MM.1S (cell line): Measurements from ENCODE around the gene FAM193B.

Source experiments
- DNase-seq: peaks from one replicate; pipeline ENCODE4 v3.0.0-alpha.2; 2015
- H2AFZ ChIP-seq: fragments of 300-600 bp; sonication (generic); 2 replicates; pipeline ENCODE4 v1.6.0; 2016; ENCODE audit warnings: antibody characterized with exemption, low read length
- H3F3A ChIP-seq: fragments of 300-600 bp; sonication (generic); 2 replicates; pipeline ENCODE4 v1.6.1; 2016; ENCODE audit warnings: mild to moderate bottlenecking, antibody characterized with exemption, low read length, moderate library complexity, mixed read lengths; ENCODE audit not compliant: insufficient read depth
- H3K27ac ChIP-seq: fragments of 300-600 bp; sonication (generic); 2 replicates; pipeline ENCODE4 v1.5.1; 2016; ENCODE audit warnings: mild to moderate bottlenecking, low read length
- H3K27me3 ChIP-seq: fragments of 300-600 bp; sonication (generic); replicated peaks from 2 replicates; pipeline ENCODE4 v1.6.0; 2016; ENCODE audit warnings: low read length; ENCODE audit not compliant: insufficient read depth
- H3K36me3 ChIP-seq: fragments of 300-600 bp; sonication (generic); replicated peaks from 2 replicates; pipeline ENCODE4 v1.6.1; 2016; ENCODE audit warnings: mild to moderate bottlenecking, low read length, mixed read lengths; ENCODE audit not compliant: insufficient read depth
- H3K4me1 ChIP-seq: fragments of 300-600 bp; sonication (generic); 2 replicates; pipeline ENCODE4 v1.6.1; 2016; ENCODE audit warnings: low read length, mixed read lengths
- H3K4me2 ChIP-seq: fragments of 300-600 bp; sonication (generic); 2 replicates; pipeline ENCODE4 v1.6.0; 2016; ENCODE audit warnings: low read depth, low read length
- H3K4me3 ChIP-seq: fragments of 300-600 bp; sonication (generic); 2 replicates; pipeline ENCODE4 v1.5.1; 2016; ENCODE audit warnings: low read length, mixed read lengths
- H3K79me2 ChIP-seq: fragments of 300-600 bp; sonication (generic); 2 replicates; pipeline ENCODE4 v1.6.1; 2016; ENCODE audit warnings: mixed run types, low read length, mixed read lengths
- H3K9ac ChIP-seq: fragments of 300-600 bp; sonication (generic); 2 replicates; pipeline ENCODE4 v1.6.1; 2016; ENCODE audit warnings: low read length, mixed read lengths
- H3K9me2 ChIP-seq: fragments of 300-600 bp; sonication (generic); replicated peaks from 2 replicates; pipeline ENCODE4 v1.6.1; 2016; ENCODE audit warnings: mild to moderate bottlenecking, low read length, mixed read lengths; ENCODE audit not compliant: insufficient read depth
- H3K9me3 ChIP-seq: fragments of 300-600 bp; sonication (generic); replicated peaks from 2 replicates; pipeline ENCODE4 v1.6.1; 2016; ENCODE audit warnings: mild to moderate bottlenecking, low read length, mixed read lengths; ENCODE audit not compliant: insufficient read depth
- H4K20me1 ChIP-seq: fragments of 300-600 bp; sonication (generic); 2 replicates; pipeline ENCODE4 v1.6.1; 2016; ENCODE audit warnings: mild to moderate bottlenecking, low read length, moderate library complexity, mixed read lengths; ENCODE audit not compliant: insufficient read depth
- CTCF ChIP-seq: fragments of 300-600 bp; sonication (generic); IDR thresholded peaks from 2 replicates; pipeline ENCODE4 v1.5.1; 2016; ENCODE audit warnings: antibody characterized with exemption, low read length, mixed read lengths
- EZH2 ChIP-seq: fragments of 300-600 bp; sonication (generic); optimal IDR thresholded peaks from 2 replicates; pipeline ENCODE3; 2017; ENCODE audit warnings: low read depth, mild to moderate bottlenecking, antibody characterized with exemption, low read length, mixed read lengths
- EZH2phosphoT487 ChIP-seq: fragments of 300-600 bp; sonication (generic); IDR thresholded peaks from 2 replicates; pipeline ENCODE4 v1.6.1; 2018; ENCODE audit warnings: antibody characterized with exemption, low read length

FAM193B gene

GRCh38 chr5:177599731-177600507 lies 45.6 kb upstream of the FAM193B start, which contains the start of gene B4GALT7:
Gene B4GALT7, plus strand, starts transcription at chr5:177600132. Its CDS starts 79 bp downstream, at chr5:177600211.
- H3F3A ChIP-seq: peaks cover 5% of the 10 kb centered on the region; the same call in 1 of the 2 replicates
- peak within 1 kb of the TSS; percentile 90 for H3K4me3 ChIP-seq
- H3K9ac ChIP-seq: peak within 1 kb of the TSS; percentile 89
- no peaks in the 10 kb centered on the region for H4K20me1 ChIP-seq
- peak within 1 kb of the TSS; percentile 100 for H2AFZ ChIP-seq
- peaks cover 14% of the 10 kb centered on the region for H3K79me2 ChIP-seq
- H3K36me3 ChIP-seq: 0 out of 2 replicates have a peak, but pooled peaks cover 1% of the 10 kb centered on the region
- peak within 1 kb of the TSS; percentile 98 for H3K4me2 ChIP-seq
- TF ChIP-seq EZH2phosphoT487 (no peak), EZH2 (no peak), CTCF (no peak)
- no peaks in the 10 kb centered on the region for H3K9me2 ChIP-seq
- peaks cover 8% of the 10 kb centered on the region for H3K4me1 ChIP-seq
- H3K9me3 ChIP-seq: no peaks in the 10 kb centered on the region
- H3K27me3 ChIP-seq: no peaks in the 10 kb centered on the region
- peak within 1 kb of the TSS; percentile 67; the same call in 1 of the 2 replicates for H3K27ac ChIP-seq
- DNase-seq: peak; percentile 88

GRCh38 chr5:177598477-177598876 lies 44.1 kb upstream of the FAM193B start:
- Histone ChIP-seq H3K4me1 (peaks cover 9% of the 10 kb centered on the region), H3K27ac (no peak overlapping the region), H3K27me3 (no peaks in the 10 kb centered on the region), H3K79me2 (peaks cover 24% of the 10 kb centered on the region), H2AFZ (no peak overlapping the region), H4K20me1 (no peaks in the 10 kb centered on the region), H3K4me3 (no peak overlapping the region), H3K36me3 (peaks cover 12% of the 10 kb centered on the region; the same call in 1 of the 2 replicates), H3K9me2 (no peaks in the 10 kb centered on the region), H3K9me3 (no peaks in the 10 kb centered on the region), H3K4me2 (no peak overlapping the region), H3F3A (peaks cover 10% of the 10 kb centered on the region; the same call in 1 of the 2 replicates), H3K9ac (no peak overlapping the region)
- TF ChIP-seq EZH2phosphoT487: no peak
- TF ChIP-seq EZH2: no peak
- TF ChIP-seq CTCF: no peak
- no peak for DNase-seq

GRCh38 chr5:177596775-177597238 lies 42.4 kb upstream of the FAM193B start:
- H3K9ac ChIP-seq: no peak overlapping the region
- peaks cover 14% of the 10 kb centered on the region for H3K4me1 ChIP-seq
- H3K4me3 ChIP-seq: no peak overlapping the region
- peaks cover 12% of the 10 kb centered on the region; the same call in 1 of the 2 replicates for H3K36me3 ChIP-seq
- no peaks in the 10 kb centered on the region for H4K20me1 ChIP-seq
- H3K9me3 ChIP-seq: no peaks in the 10 kb centered on the region
- no peak overlapping the region for H3K4me2 ChIP-seq
- peaks cover 38% of the 10 kb centered on the region for H3K79me2 ChIP-seq
- H3F3A ChIP-seq: peaks cover 16% of the 10 kb centered on the region; the same call in 1 of the 2 replicates
- DNase-seq: no peak
- H3K9me2 ChIP-seq: no peaks in the 10 kb centered on the region
- no peak overlapping the region for H3K27ac ChIP-seq
- no peak overlapping the region for H2AFZ ChIP-seq
- TF ChIP-seq EZH2phosphoT487 (no peak), CTCF (no peak), EZH2 (no peak)
- no peaks in the 10 kb centered on the region for H3K27me3 ChIP-seq
